CD14-positive monocyte (primary cell): ENCODE data around the gene FOXB2. TPM values are rescaled to one million over a fixed set of nuclear protein-coding genes. Genes with fewer than 3 reads are reported as not detected.
A peak's percentile ranks its signal among the peaks of the same experiment; 100 is the strongest.

Experiments used
- DNase-seq, 3 donors: peaks; one replicate each; pipeline ENCODE4 v3.0.0-alpha.2; 2011 to 2022
- H2AFZ ChIP-seq: 2 replicates; pipeline ENCODE4 v1.6.0; 2012; ENCODE audit warnings: mild to moderate bottlenecking, low read depth, low read length, inconsistent platforms; ENCODE audit not compliant: insufficient read depth, poor library complexity, severe bottlenecking
- H3K27ac ChIP-seq, 2 donors: 1 replicate in 1 of 2; 2 replicates in 1 of 2; pipeline ENCODE4 v1.5.1; 2012 to 2013; ENCODE audit warnings: low read length in 2 of 2, control low read depth in 1 of 2, inconsistent platforms in 1 of 2, low read depth in 1 of 2, mild to moderate bottlenecking in 1 of 2
- H3K27me3 ChIP-seq, 2 donors: one replicate each; pipeline versions ENCODE4 v1.6.0 to v1.6.1; 2011 to 2013; ENCODE audit warnings: low read length in 2 of 2; ENCODE audit not compliant: control insufficient read depth in 2 of 2, insufficient read depth in 2 of 2
- H3K36me3 ChIP-seq, 2 donors: replicated peaks in 1 of 2; 1 replicate in 1 of 2; 2 replicates in 1 of 2; pipeline versions ENCODE4 v1.5.1 to v1.6.1; 2012 to 2013; ENCODE audit warnings: low read length in 2 of 2, control low read depth in 1 of 2, inconsistent platforms in 1 of 2, mild to moderate bottlenecking in 1 of 2; ENCODE audit not compliant: insufficient read depth in 2 of 2, control insufficient read depth in 1 of 2
- H3K4me1 ChIP-seq, 2 donors: 1 replicate in 1 of 2; 2 replicates in 1 of 2; pipeline versions ENCODE4 v1.5.1 to v1.6.1; 2012 to 2013; ENCODE audit warnings: low read length in 2 of 2, control low read depth in 1 of 2, inconsistent platforms in 1 of 2, mild to moderate bottlenecking in 1 of 2, moderate library complexity in 1 of 2; ENCODE audit not compliant: insufficient read depth in 2 of 2, control insufficient read depth in 1 of 2
- H3K4me2 ChIP-seq: replicated peaks from 2 replicates; pipeline ENCODE3; 2012; ENCODE audit warnings: low read length, moderate library complexity, mild to moderate bottlenecking; ENCODE audit not compliant: poor library complexity, severe bottlenecking; ENCODE audit errors: extremely low read depth
- H3K4me3 ChIP-seq, 3 experiments: fragments of 200-600 bp in 1 of 3; sonication (generic) in 1 of 3; replicated peaks in 1 of 3; 1 replicate in 2 of 3; 2 replicates in 1 of 3; pipeline ENCODE4 v1.5.1; 2011 to 2013; ENCODE audit warnings: low read length in 3 of 3, mild to moderate bottlenecking in 3 of 3, control low read depth in 2 of 3, low read depth in 2 of 3, inconsistent platforms in 1 of 3, moderate library complexity in 1 of 3
- H3K79me2 ChIP-seq: 2 replicates; pipeline ENCODE4 v1.6.0; 2012; ENCODE audit warnings: mild to moderate bottlenecking, control low read depth, inconsistent platforms, low read length, moderate library complexity; ENCODE audit not compliant: insufficient read depth
- H3K9ac ChIP-seq: 2 replicates; pipeline ENCODE4 v1.6.0; 2017; ENCODE audit warnings: low read length, mild to moderate bottlenecking; ENCODE audit not compliant: insufficient read depth, poor library complexity, severe bottlenecking
- H3K9me3 ChIP-seq, 2 donors: replicated peaks in 1 of 2; 1 replicate in 1 of 2; 2 replicates in 1 of 2; pipeline versions ENCODE4 v1.5.1 to v1.6.1; 2012 to 2013; ENCODE audit warnings: low read length in 2 of 2, control low read depth in 1 of 2; ENCODE audit not compliant: control insufficient read depth in 1 of 2, insufficient read depth in 1 of 2
- H4K20me1 ChIP-seq: 2 replicates; pipeline ENCODE4 v1.6.0; 2012; ENCODE audit warnings: mild to moderate bottlenecking, low read length, control low read depth, moderate library complexity; ENCODE audit not compliant: insufficient read depth
- H3K27ac Mint-ChIP-seq, 7 donors: one replicate each; pipeline ENCODE4 v1.8.0; 2020; ENCODE audit warnings: mild to moderate bottlenecking in 7 of 7, mixed read lengths in 7 of 7, moderate library complexity in 6 of 7, inconsistent platforms in 2 of 7
- H3K27me3 Mint-ChIP-seq, 3 donors: one replicate each; pipeline ENCODE4 v1.8.0; 2021 to 2022; ENCODE audit warnings: low read depth in 3 of 3, mild to moderate bottlenecking in 3 of 3, mixed read lengths in 3 of 3, moderate library complexity in 3 of 3, inconsistent platforms in 1 of 3
- H3K36me3 Mint-ChIP-seq, 2 donors: one replicate each; pipeline ENCODE4 v1.8.0; 2020; ENCODE audit warnings: mixed read lengths in 2 of 2, inconsistent platforms in 1 of 2, mild to moderate bottlenecking in 1 of 2
- H3K4me1 Mint-ChIP-seq: one replicate; pipeline ENCODE4 v1.8.0; 2020; ENCODE audit warnings: mild to moderate bottlenecking, mixed read lengths
- H3K4me3 Mint-ChIP-seq, 2 donors: one replicate each; pipeline ENCODE4 v1.8.0; 2020; ENCODE audit warnings: mild to moderate bottlenecking in 2 of 2, mixed read lengths in 2 of 2, moderate library complexity in 1 of 2
- H3K9me3 Mint-ChIP-seq, 7 donors: one replicate each; pipeline ENCODE4 v1.8.0; 2020 to 2022; ENCODE audit warnings: mixed read lengths in 7 of 7, mild to moderate bottlenecking in 6 of 7, moderate library complexity in 6 of 7, inconsistent platforms in 2 of 7
- WGBS: methylation state at CpG from one replicate; pipeline ENCODE4 v1.1.5; 2013; ENCODE audit warnings: missing lambda C conversion rate; ENCODE audit not compliant: insufficient coverage; 5-methylcytosine and 5-hydroxymethylcytosine counted together
- intact Hi-C, 2 donors: fragments of 100-400 bp; cut with micrococcal nuclease; formaldehyde crosslinking; loops; one replicate each; pipeline versions ENCODE4 v1.15.0 to v1.15.1; 2023
- polyA plus RNA-seq, 3 donors: library from polyadenylated mRNA; depleted of rRNA in 1 of 3; unstranded in 2 of 3; stranded (reverse) in 1 of 3; fragments of 300-500 nt in 2 of 3; fragments of >200 nt in 1 of 3; fragmentation: Illumina TruSeq in 2 of 3; gene quantifications; 1 replicate in 2 of 3; 2 replicates in 1 of 3; pipeline ENCODE4 v1.2.3, GENCODE V29; 2012 to 2021
- TF ChIP-seq, protein P1 (sequence below): fragments of 200-600 bp; IDR thresholded peaks from one replicate; pipeline ENCODE4 v1.8.0; 2022; ENCODE audit warnings: antibody characterized with exemption, mild to moderate bottlenecking

FOXB2 gene
- polyA plus RNA-seq, 3 donors = not detected

DNA sequence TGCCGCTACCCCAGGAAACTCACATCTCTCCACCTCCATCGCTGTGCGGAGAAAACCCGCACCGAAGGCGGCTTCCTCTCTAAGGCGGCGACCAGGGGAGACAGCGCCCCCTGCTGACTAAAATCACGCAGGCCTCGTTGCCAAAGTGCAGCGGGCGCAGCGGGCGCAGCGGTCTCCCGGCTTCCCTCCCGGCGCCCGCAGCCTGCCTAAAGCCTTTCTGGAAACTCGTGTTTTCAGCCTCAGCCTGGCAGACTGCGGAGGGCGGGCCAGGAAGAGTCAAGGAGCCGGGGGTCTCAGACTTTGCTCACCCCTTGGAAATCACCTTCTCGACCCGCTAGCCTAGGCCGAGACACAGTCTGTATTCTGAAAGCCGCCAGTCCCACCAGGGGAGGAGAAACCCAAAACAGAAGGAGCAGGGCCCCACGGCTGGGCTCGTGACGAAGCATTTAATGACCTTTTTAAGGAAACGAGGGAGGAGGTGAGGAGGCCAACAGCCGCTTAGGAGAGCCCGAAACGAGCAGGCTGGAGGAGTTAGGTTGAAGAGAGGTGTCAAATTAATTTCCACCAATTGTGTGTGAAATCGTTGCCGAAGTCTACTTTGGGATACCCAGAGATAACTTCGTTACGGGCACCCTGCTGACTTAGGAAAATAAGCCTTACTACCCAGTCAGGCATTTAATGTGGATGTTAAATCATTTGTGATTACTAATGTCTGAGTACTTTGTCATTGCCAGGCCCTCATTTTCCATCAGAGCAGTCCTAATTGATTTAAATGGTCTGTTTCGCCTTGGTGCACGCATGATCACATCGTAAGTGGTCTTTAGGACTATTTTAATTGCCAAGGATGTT is 7.3 kb upstream of the FOXB2 start:
- intact Hi-C loops = no loop called here
- Mint-ChIP-seq H3K27ac (no peak overlapping the region), H3K27me3 (peaks cover 84 to 85% (median 85%) of the 10 kb centered on the region in 3 donors), H3K4me3 (peak overlapping the region; percentile 53 to 83), H3K36me3 (peaks cover 0 to 1% of the 10 kb centered on the region in 2 donors), H3K4me1 (peaks cover 6% of the 10 kb centered on the region), H3K9me3 (peaks cover 0 to 6% (median 1%) of the 10 kb centered on the region in 7 donors)
- H3K9me3 ChIP-seq = peaks cover 0 to 38% of the 10 kb centered on the region in 2 donors
- no peaks in the 10 kb centered on the region for H4K20me1 ChIP-seq
- H3K4me3 ChIP-seq = no peak overlapping the region
- peak overlapping the region; percentile 56 for H2AFZ ChIP-seq
- H3K36me3 ChIP-seq = no peaks in the 10 kb centered on the region
- TF ChIP-seq, protein P1, sequence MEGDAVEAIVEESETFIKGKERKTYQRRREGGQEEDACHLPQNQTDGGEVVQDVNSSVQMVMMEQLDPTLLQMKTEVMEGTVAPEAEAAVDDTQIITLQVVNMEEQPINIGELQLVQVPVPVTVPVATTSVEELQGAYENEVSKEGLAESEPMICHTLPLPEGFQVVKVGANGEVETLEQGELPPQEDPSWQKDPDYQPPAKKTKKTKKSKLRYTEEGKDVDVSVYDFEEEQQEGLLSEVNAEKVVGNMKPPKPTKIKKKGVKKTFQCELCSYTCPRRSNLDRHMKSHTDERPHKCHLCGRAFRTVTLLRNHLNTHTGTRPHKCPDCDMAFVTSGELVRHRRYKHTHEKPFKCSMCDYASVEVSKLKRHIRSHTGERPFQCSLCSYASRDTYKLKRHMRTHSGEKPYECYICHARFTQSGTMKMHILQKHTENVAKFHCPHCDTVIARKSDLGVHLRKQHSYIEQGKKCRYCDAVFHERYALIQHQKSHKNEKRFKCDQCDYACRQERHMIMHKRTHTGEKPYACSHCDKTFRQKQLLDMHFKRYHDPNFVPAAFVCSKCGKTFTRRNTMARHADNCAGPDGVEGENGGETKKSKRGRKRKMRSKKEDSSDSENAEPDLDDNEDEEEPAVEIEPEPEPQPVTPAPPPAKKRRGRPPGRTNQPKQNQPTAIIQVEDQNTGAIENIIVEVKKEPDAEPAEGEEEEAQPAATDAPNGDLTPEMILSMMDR = peak; percentile 91
- H3K27me3 ChIP-seq = peaks cover 79 to 84% of the 10 kb centered on the region in 2 donors
- DNase-seq = peak; percentile 10 to 45 (median 21)
- no peaks in the 10 kb centered on the region for H3K79me2 ChIP-seq
- H3K9ac ChIP-seq = no peak overlapping the region
- H3K4me1 ChIP-seq = peaks cover 4 to 7% of the 10 kb centered on the region in 2 donors
- H3K4me2 ChIP-seq = peak overlapping the region; percentile 53
- WGBS = under 1% methylated on average over 31 of the region's 42 CpGs
- no peak overlapping the region for H3K27ac ChIP-seq

DNA sequence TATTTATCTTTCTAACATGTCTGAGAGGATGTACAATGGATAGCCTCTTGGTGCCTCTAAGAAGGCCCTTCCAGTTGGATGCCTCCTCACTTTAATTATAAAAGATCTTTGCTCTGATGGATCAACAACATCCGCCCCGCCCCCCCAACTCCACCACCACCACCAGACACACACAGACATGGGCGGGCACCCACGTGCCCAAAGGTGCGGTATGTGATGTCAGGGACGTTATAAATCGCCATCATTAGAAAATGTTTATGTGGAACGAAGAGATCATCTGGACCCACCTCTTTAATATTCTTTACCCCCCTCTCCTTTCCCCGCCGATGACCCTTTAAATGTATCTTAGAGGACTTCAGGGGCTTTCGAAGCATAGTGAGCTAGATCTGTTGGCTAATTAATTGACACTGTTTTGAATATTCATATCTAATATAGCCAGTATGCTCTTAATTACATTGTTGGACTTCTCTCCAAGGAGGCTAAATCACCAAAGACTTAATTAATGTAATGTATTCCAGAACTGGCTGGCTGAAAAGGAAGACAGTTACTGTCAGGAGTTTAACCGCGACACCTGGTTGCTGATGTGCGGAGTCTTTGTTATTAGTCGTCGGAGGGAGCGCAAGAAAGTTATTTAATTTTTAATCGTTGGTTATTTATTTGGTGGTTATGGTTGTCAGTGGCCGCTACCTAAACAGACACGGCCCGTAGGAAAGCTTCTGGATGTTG is 6.1 kb upstream of the FOXB2 start:
- no peak for DNase-seq
- peaks cover 0 to 49% of the 10 kb centered on the region in 2 donors for H3K9me3 ChIP-seq
- peaks cover 82 to 88% of the 10 kb centered on the region in 2 donors for H3K27me3 ChIP-seq
- H2AFZ ChIP-seq = no peak overlapping the region
- no peak overlapping the region for H3K27ac ChIP-seq
- H4K20me1 ChIP-seq = no peaks in the 10 kb centered on the region
- H3K36me3 Mint-ChIP-seq = peaks cover 0 to 3% of the 10 kb centered on the region in 2 donors
- H3K9ac ChIP-seq = no peak overlapping the region
- H3K4me1 ChIP-seq = peaks cover 4 to 7% of the 10 kb centered on the region in 2 donors
- H3K27me3 Mint-ChIP-seq = peaks cover 86 to 94% (median 89%) of the 10 kb centered on the region in 3 donors
- H3K4me3 Mint-ChIP-seq = peak overlapping the region in 1 of 2 donors; percentile 86
- H3K36me3 ChIP-seq = no peaks in the 10 kb centered on the region
- 13% methylated on average over 10 of the region's 21 CpGs for WGBS
- H3K4me3 ChIP-seq = no peak overlapping the region
- intact Hi-C loops = no loop called here
- TF ChIP-seq, protein P1 = no peak
- H3K27ac Mint-ChIP-seq = no peak overlapping the region
- no peaks in the 10 kb centered on the region for H3K79me2 ChIP-seq
- peaks cover 0 to 12% (median 3%) of the 10 kb centered on the region in 7 donors for H3K9me3 Mint-ChIP-seq
- peaks cover 10% of the 10 kb centered on the region for H3K4me1 Mint-ChIP-seq
- no peak overlapping the region for H3K4me2 ChIP-seq
